HepG2 (cell line): ENCODE data around the gene MEA1. TPM values are rescaled to one million over a fixed set of nuclear protein-coding genes. Genes with fewer than 3 reads are reported as not detected.

Source experiments
- ASH2L ChIP-seq: fragments of 300-600, 200-600 bp; sonication (generic); IDR thresholded peaks from 2 replicates; pipeline ENCODE4 v1.7.0; 2017; ENCODE audit warnings: low read depth, mild to moderate bottlenecking, moderate library complexity, mixed read lengths, low read length; ENCODE audit not compliant: insufficient read length
- CENPX ChIP-seq: sonication (generic); formaldehyde crosslinking; IDR thresholded peaks from 2 replicates; pipeline ENCODE4 v1.9.0; 2021; ENCODE audit warnings: mild to moderate bottlenecking, missing genetic modification reagents, moderate library complexity
- FOSL2 ChIP-seq: sonication (generic); formaldehyde crosslinking; IDR thresholded peaks from 2 replicates; pipeline ENCODE4 v1.4.0; 2020; ENCODE audit warnings: missing genetic modification reagents
- GFI1 ChIP-seq: sonication (generic); formaldehyde crosslinking; IDR thresholded peaks from 2 replicates; pipeline ENCODE4 v1.5.0; 2020; ENCODE audit warnings: missing genetic modification reagents, mild to moderate bottlenecking, borderline replicate concordance
- LCORL ChIP-seq, 2 experiments: fragments of 450-650 bp in 1 of 2; sonication (generic) in 1 of 2; formaldehyde crosslinking in 1 of 2; IDR thresholded peaks; 2 replicates each; pipeline versions ENCODE4 v1.5.0 to v1.6.1; 2017 to 2020; ENCODE audit warnings: antibody characterized with exemption in 1 of 2, missing genetic modification reagents in 1 of 2
- MYC ChIP-seq: sonication (generic); formaldehyde crosslinking; IDR thresholded peaks from 2 replicates; pipeline ENCODE4 v1.9.0; 2021; ENCODE audit warnings: missing genetic modification reagents, borderline replicate concordance
- NCOA2 ChIP-seq: sonication (generic); formaldehyde crosslinking; IDR thresholded peaks from 2 replicates; pipeline ENCODE4 v1.8.0; 2022; ENCODE audit warnings: inconsistent platforms
- RBFOX2 ChIP-seq: fragments of 200-400 bp; formaldehyde crosslinking; IDR thresholded peaks from 2 replicates; pipeline ENCODE4 v1.6.1; 2017; ENCODE audit warnings: low read depth, mild to moderate bottlenecking, low read length
- REPIN1 ChIP-seq: sonication (generic); formaldehyde crosslinking; IDR thresholded peaks from 2 replicates; pipeline ENCODE4 v1.8.0; 2022; ENCODE audit warnings: missing genetic modification reagents, low read depth, mild to moderate bottlenecking, borderline replicate concordance
- SMC3 ChIP-seq: IDR thresholded peaks from 2 replicates; pipeline ENCODE4 v1.6.1; 2011; ENCODE audit warnings: low read length, improper control_type of control experiment
- SOX13 ChIP-seq, 3 experiments: fragments of 450-650 bp in 1 of 3; sonication (generic) in 1 of 3; formaldehyde crosslinking in 1 of 3; IDR thresholded peaks in 2 of 3; conservative IDR thresholded peaks in 1 of 3; 2 replicates each; pipeline versions ENCODE4 v1.5.0 to v1.6.1; 2016 to 2020; ENCODE audit warnings: antibody characterized with exemption in 1 of 3, mild to moderate bottlenecking in 1 of 3, missing compliant biosample characterization in 1 of 3, missing genetic modification reagents in 1 of 3, moderate library complexity in 1 of 3
- TEAD3 ChIP-seq: optimal IDR thresholded peaks from 2 replicates; pipeline ENCODE3; 2016; ENCODE audit warnings: borderline replicate concordance
- ZNF253 ChIP-seq: sonication (generic); formaldehyde crosslinking; IDR thresholded peaks from 2 replicates; pipeline ENCODE4 v1.8.0; 2022; ENCODE audit warnings: mild to moderate bottlenecking, missing genetic modification reagents, borderline replicate concordance
- ZNF335 ChIP-seq: sonication (generic); formaldehyde crosslinking; IDR thresholded peaks from 2 replicates; pipeline ENCODE4 v1.4.0; 2020; ENCODE audit warnings: missing genetic modification reagents
- ZNF572 ChIP-seq: sonication (generic); formaldehyde crosslinking; IDR thresholded peaks from 2 replicates; pipeline ENCODE4 v1.5.1; 2020; ENCODE audit warnings: mild to moderate bottlenecking, missing genetic modification reagents
- polyA plus RNA-seq, 8 experiments: library from polyadenylated mRNA; depleted of rRNA in 3 of 8; stranded (reverse) in 7 of 8; unstranded in 1 of 8; fragments of >200 nt; fragmentation: Illumina TruSeq in 4 of 8; extraction: Trizol in 4 of 8; gene quantifications; 2 replicates each; pipeline versions ENCODE4 v1.2.1 to v1.2.3, GENCODE V29; 2011 to 2016; ENCODE audit warnings: low read depth in 4 of 8, missing spikeins in 1 of 8, mixed read lengths in 1 of 8; ENCODE audit not compliant: insufficient read depth in 1 of 8
- total RNA-seq, 5 experiments: library from RNA; depleted of rRNA; stranded (reverse); fragments of >200 nt; fragmentation: Illumina TruSeq; extraction: Trizol; gene quantifications; 2 replicates each; pipeline ENCODE4 v1.2.3, GENCODE V29; 2016; ENCODE audit warnings: low read depth in 1 of 5
- TF ChIP-seq, protein P1 (sequence below): sonication (generic); formaldehyde crosslinking; IDR thresholded peaks from 2 replicates; pipeline ENCODE4 v1.4.0; 2020; ENCODE audit warnings: missing genetic modification reagents
- TF ChIP-seq, protein P2 (sequence below): sonication (generic); formaldehyde crosslinking; conservative IDR thresholded peaks from 2 replicates; pipeline ENCODE4 v1.8.0; 2022; ENCODE audit warnings: mild to moderate bottlenecking, moderate library complexity, missing genetic modification reagents
- TF ChIP-seq, protein P3 (sequence below): sonication (generic); formaldehyde crosslinking; IDR thresholded peaks from 2 replicates; pipeline ENCODE4 v1.9.0; 2022; ENCODE audit warnings: missing genetic modification reagents, mild to moderate bottlenecking, borderline replicate concordance
- TF ChIP-seq, protein P4 (sequence below): sonication (generic); formaldehyde crosslinking; IDR thresholded peaks from 2 replicates; pipeline ENCODE4 v1.4.0; 2020; ENCODE audit warnings: missing genetic modification reagents, borderline replicate concordance
- TF ChIP-seq, protein P5 (sequence below): IDR thresholded peaks from 2 replicates; pipeline ENCODE4 v1.6.1; 2012; ENCODE audit warnings: inconsistent platforms

MEA1 gene
- total and polyA plus RNA-seq, 2 of the 13 experiments (the other 11 are each of a cell fraction or from before 2014, with no cell fraction given) = 75.6 to 86.2 TPM

DNA sequence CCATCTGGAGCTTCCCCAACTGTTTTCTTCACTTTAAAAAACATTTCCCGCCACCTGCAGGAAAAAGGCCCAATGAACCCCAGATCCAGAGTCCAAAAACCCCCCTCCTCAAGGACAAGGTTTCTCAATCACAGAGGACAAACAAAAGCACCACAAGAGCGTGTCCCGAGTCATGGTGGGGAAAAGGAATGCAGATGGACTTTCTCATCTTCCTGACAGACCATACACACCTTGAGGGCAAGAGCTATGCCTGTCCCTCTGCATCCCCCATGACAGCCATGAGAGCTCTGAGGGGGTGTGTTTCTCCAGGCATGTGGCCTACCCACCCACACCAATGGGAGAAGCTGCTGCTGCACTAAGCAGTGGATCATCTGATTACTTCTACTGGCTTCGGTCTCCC is 43.8 kb downstream of the MEA1 start (continued):
- TF ChIP-seq NCOA2 (CRISPR knock-in tag) = 0 out of 2 replicates have a peak, but pooled peaks have one; percentile 51
- TF ChIP-seq, protein P1, sequence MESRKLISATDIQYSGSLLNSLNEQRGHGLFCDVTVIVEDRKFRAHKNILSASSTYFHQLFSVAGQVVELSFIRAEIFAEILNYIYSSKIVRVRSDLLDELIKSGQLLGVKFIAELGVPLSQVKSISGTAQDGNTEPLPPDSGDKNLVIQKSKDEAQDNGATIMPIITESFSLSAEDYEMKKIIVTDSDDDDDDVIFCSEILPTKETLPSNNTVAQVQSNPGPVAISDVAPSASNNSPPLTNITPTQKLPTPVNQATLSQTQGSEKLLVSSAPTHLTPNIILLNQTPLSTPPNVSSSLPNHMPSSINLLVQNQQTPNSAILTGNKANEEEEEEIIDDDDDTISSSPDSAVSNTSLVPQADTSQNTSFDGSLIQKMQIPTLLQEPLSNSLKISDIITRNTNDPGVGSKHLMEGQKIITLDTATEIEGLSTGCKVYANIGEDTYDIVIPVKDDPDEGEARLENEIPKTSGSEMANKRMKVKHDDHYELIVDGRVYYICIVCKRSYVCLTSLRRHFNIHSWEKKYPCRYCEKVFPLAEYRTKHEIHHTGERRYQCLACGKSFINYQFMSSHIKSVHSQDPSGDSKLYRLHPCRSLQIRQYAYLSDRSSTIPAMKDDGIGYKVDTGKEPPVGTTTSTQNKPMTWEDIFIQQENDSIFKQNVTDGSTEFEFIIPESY (CRISPR knock-in tag) = peak; percentile 96
- TF ChIP-seq, protein P2, sequence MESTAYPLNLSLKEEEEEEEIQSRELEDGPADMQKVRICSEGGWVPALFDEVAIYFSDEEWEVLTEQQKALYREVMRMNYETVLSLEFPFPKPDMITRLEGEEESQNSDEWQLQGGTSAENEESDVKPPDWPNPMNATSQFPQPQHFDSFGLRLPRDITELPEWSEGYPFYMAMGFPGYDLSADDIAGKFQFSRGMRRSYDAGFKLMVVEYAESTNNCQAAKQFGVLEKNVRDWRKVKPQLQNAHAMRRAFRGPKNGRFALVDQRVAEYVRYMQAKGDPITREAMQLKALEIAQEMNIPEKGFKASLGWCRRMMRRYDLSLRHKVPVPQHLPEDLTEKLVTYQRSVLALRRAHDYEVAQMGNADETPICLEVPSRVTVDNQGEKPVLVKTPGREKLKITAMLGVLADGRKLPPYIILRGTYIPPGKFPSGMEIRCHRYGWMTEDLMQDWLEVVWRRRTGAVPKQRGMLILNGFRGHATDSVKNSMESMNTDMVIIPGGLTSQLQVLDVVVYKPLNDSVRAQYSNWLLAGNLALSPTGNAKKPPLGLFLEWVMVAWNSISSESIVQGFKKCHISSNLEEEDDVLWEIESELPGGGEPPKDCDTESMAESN = peak; percentile 90
- TF ChIP-seq SOX13 (IDR thresholded peaks at IDR 0.05) = no peak
- peak in 1 of 2 experiments; percentile 53; a peak in 1 of 4 replicates for TF ChIP-seq SOX13 (CRISPR knock-in tag; conservative IDR thresholded peaks at IDR 0.05 in 1 of 2, IDR thresholded peaks at IDR 0.05 in 1 of 2)
- TF ChIP-seq CENPX (CRISPR knock-in tag) = no peak
- TF ChIP-seq SMC3 = 0 out of 2 replicates have a peak, but pooled peaks have one; percentile 4
- TF ChIP-seq ASH2L = peak; percentile 20
- 0 out of 2 replicates have a peak, but pooled peaks have one; percentile 14 for TF ChIP-seq FOSL2 (CRISPR knock-in tag)
- TF ChIP-seq RBFOX2 = no peak
- 0 out of 2 replicates have a peak, but pooled peaks have one; percentile 49 for TF ChIP-seq ZNF572 (CRISPR knock-in tag)
- TF ChIP-seq ZNF335 (CRISPR knock-in tag) = no peak
- TF ChIP-seq, protein P3, sequence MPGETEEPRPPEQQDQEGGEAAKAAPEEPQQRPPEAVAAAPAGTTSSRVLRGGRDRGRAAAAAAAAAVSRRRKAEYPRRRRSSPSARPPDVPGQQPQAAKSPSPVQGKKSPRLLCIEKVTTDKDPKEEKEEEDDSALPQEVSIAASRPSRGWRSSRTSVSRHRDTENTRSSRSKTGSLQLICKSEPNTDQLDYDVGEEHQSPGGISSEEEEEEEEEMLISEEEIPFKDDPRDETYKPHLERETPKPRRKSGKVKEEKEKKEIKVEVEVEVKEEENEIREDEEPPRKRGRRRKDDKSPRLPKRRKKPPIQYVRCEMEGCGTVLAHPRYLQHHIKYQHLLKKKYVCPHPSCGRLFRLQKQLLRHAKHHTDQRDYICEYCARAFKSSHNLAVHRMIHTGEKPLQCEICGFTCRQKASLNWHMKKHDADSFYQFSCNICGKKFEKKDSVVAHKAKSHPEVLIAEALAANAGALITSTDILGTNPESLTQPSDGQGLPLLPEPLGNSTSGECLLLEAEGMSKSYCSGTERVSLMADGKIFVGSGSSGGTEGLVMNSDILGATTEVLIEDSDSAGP = 0 out of 2 replicates have a peak, but pooled peaks have one; percentile 7
- TF ChIP-seq, protein P4, sequence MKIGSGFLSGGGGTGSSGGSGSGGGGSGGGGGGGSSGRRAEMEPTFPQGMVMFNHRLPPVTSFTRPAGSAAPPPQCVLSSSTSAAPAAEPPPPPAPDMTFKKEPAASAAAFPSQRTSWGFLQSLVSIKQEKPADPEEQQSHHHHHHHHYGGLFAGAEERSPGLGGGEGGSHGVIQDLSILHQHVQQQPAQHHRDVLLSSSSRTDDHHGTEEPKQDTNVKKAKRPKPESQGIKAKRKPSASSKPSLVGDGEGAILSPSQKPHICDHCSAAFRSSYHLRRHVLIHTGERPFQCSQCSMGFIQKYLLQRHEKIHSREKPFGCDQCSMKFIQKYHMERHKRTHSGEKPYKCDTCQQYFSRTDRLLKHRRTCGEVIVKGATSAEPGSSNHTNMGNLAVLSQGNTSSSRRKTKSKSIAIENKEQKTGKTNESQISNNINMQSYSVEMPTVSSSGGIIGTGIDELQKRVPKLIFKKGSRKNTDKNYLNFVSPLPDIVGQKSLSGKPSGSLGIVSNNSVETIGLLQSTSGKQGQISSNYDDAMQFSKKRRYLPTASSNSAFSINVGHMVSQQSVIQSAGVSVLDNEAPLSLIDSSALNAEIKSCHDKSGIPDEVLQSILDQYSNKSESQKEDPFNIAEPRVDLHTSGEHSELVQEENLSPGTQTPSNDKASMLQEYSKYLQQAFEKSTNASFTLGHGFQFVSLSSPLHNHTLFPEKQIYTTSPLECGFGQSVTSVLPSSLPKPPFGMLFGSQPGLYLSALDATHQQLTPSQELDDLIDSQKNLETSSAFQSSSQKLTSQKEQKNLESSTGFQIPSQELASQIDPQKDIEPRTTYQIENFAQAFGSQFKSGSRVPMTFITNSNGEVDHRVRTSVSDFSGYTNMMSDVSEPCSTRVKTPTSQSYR (CRISPR knock-in tag) = peak; percentile 79
- 0 out of 2 replicates have a peak, but pooled peaks have one; percentile 25 for TF ChIP-seq MYC
- peak; percentile 41; the same call in 1 of the 2 replicates for TF ChIP-seq GFI1 (CRISPR knock-in tag)
- TF ChIP-seq REPIN1 (CRISPR knock-in tag) = 0 out of 2 replicates have a peak, but pooled peaks have one; percentile 38
- TF ChIP-seq ZNF253 (CRISPR knock-in tag) = no peak
- TF ChIP-seq, protein P5, sequence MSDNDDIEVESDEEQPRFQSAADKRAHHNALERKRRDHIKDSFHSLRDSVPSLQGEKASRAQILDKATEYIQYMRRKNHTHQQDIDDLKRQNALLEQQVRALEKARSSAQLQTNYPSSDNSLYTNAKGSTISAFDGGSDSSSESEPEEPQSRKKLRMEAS = peak; percentile 43; the same call in 1 of the 2 replicates
- no peak for TF ChIP-seq LCORL (IDR thresholded peaks at IDR 0.05)
- 0 out of 2 replicates have a peak, but pooled peaks have one; percentile 29 for TF ChIP-seq LCORL (CRISPR knock-in tag; IDR thresholded peaks at IDR 0.05)
- TF ChIP-seq TEAD3 = peak; percentile 49
